Esophagus squamous epithelium (tissue), 5 donors: Measurements from ENCODE around the gene LMNA. TPM values are rescaled to one million over a fixed set of nuclear protein-coding genes. Genes with fewer than 3 reads are reported as not detected.
A peak's percentile ranks its signal among the peaks of the same experiment; 100 is the strongest.
"Not testable (repeated sequence)": the region's sequence is repeated elsewhere in the genome, so short reads cannot be mapped to it uniquely, and the experiment has no call there.

ENCODE experiments used
- DNase-seq: peaks from one replicate; lab custom pipeline; 2025; lab: John Stamatoyannopoulos, UW
- H3K27ac ChIP-seq, 4 donors: fragments of 200-600 bp; sonication (generic); one replicate each; pipeline ENCODE4 v1.5.1; 2016 to 2019; ENCODE audit warnings: mild to moderate bottlenecking in 1 of 4
- H3K27me3 ChIP-seq, 4 donors: fragments of 200-600 bp; sonication (generic); 1 replicate in 3 of 4; 2 replicates in 1 of 4; pipeline versions ENCODE4 v1.5.1 to v1.6.0; 2017 to 2021; ENCODE audit warnings: antibody characterized with exemption in 1 of 4
- H3K36me3 ChIP-seq, 3 donors: fragments of 200-600 bp; sonication (generic); one replicate each; pipeline ENCODE4 v1.5.1; 2016 to 2019
- H3K4me1 ChIP-seq, 3 donors: fragments of 200-600 bp; sonication (generic); one replicate each; pipeline ENCODE4 v1.5.1; 2017 to 2019
- H3K4me3 ChIP-seq, 4 donors: fragments of 200-600 bp; sonication (generic); 1 replicate in 3 of 4; 2 replicates in 1 of 4; pipeline ENCODE4 v1.5.1; 2016 to 2019; ENCODE audit warnings: mild to moderate bottlenecking in 2 of 4, moderate library complexity in 1 of 4
- H3K9me3 ChIP-seq, 3 donors: fragments of 200-600 bp; sonication (generic); one replicate each; pipeline ENCODE4 v1.5.1; 2016 to 2019
- CTCF ChIP-seq, 6 experiments: fragments of 450-650 bp in 4 of 6; fragments of 200-600 bp in 2 of 6; sonication (generic) in 2 of 6; IDR thresholded peaks; one replicate each; pipeline ENCODE4 v1.5.1; 2016 to 2019; ENCODE audit warnings: antibody characterized with exemption in 6 of 6, mild to moderate bottlenecking in 4 of 6, moderate library complexity in 4 of 6
- POLR2A ChIP-seq, 4 donors: fragments of 450-650 bp; IDR thresholded peaks; one replicate each; pipeline ENCODE4 v1.6.1; 2017; ENCODE audit warnings: antibody characterized with exemption in 4 of 4, mild to moderate bottlenecking in 4 of 4, moderate library complexity in 3 of 4
- WGBS, 2 donors: methylation state at CpG; one replicate each; pipeline ENCODE4 v1.1.5; 2018; 5-methylcytosine and 5-hydroxymethylcytosine counted together
- intact Hi-C: fragments of 100-400 bp; cut with DNase I; formaldehyde crosslinking; loops from one replicate; pipeline ENCODE4 v1.15.0; 2022
- total RNA-seq, 4 donors: library from RNA; depleted of rRNA; stranded (reverse); fragments of >200 nt; gene quantifications; one replicate each; pipeline ENCODE4 v1.1.0, GENCODE V29; 2016
- donor health status: DM: yes; HTN: yes; CAD: no.

LMNA gene
- total RNA-seq, 4 donors from 2014 or later: 322 to 480 (median 403) TPM

- H3K4me3 ChIP-seq: peak overlapping the region in 3 of 4 donors; percentile 40 to 65 (median 42)
- 18 to 23% methylated on average over 6 to 8 of the region's 17 CpGs for WGBS, 2 donors
Observed at GRCh38 chr1:156124557-156125483, 10.3 kb downstream of the LMNA start.

GRCh38 chr1:156125544-156125943 lies 11.0 kb downstream of the LMNA start:
- Histone ChIP-seq H3K36me3 (peaks cover under 1 to 17% (median 3%) of the 10 kb centered on the region in 3 donors), H3K4me3 (peak overlapping the region in 3 of 4 donors; percentile 19 to 65 (median 42)), H3K27ac (peak overlapping the region; percentile 97 to 99 (median 99)), H3K4me1 (peaks cover 94 to 100% (median 98%) of the 10 kb centered on the region in 3 donors)
- H3K9me3 ChIP-seq, H3K27me3 ChIP-seq, intact Hi-C loops, DNase-seq: not testable (repeated sequence)
- WGBS, 2 donors: 31 to 48% methylated on average over 7 to 9 of the region's 10 CpGs

More at GRCh38 chr1:156124557-156125483, 10.3 kb downstream of the LMNA start:
- Histone ChIP-seq H3K4me1 (peaks cover 94 to 100% (median 98%) of the 10 kb centered on the region in 3 donors), H3K9me3 (no peaks in the 10 kb centered on the region), H3K27ac (peak overlapping the region; percentile 97 to 99 (median 99)), H3K27me3 (no peaks in the 10 kb centered on the region), H3K36me3 (peaks cover 0 to 15% (median 0%) of the 10 kb centered on the region in 3 donors)
- DNase-seq: no peak
- TF ChIP-seq CTCF (IDR thresholded peaks at IDR 0.05) (no peak), POLR2A (IDR thresholded peaks at IDR 0.05) (peak in 2 of 4 donors; percentile 38 to 57)
- intact Hi-C loops: no loop called here

GRCh38 chr1:156126043-156126629 lies 11.6 kb downstream of the LMNA start:
- TF ChIP-seq CTCF (IDR thresholded peaks at IDR 0.05): peak in 3 of 6 experiments; percentile 15 to 47 (median 22)
- no peak for TF ChIP-seq POLR2A (IDR thresholded peaks at IDR 0.05)
- H3K4me1 ChIP-seq: peaks cover 91 to 100% (median 95%) of the 10 kb centered on the region in 3 donors
- intact Hi-C loops: no loop called here
- peaks cover 7 to 21% (median 9%) of the 10 kb centered on the region in 3 donors for H3K36me3 ChIP-seq
- WGBS, 2 donors: 7 to 9% methylated on average over 10 to 11 of the region's 11 CpGs
- H3K9me3 ChIP-seq: no peaks in the 10 kb centered on the region
- peak; percentile 42 for DNase-seq
- H3K27ac ChIP-seq: peak overlapping the region; percentile 97 to 99 (median 99)
- no peaks in the 10 kb centered on the region for H3K27me3 ChIP-seq
- H3K4me3 ChIP-seq: peak overlapping the region in 3 of 4 donors; percentile 13 to 51 (median 19)

DNA sequence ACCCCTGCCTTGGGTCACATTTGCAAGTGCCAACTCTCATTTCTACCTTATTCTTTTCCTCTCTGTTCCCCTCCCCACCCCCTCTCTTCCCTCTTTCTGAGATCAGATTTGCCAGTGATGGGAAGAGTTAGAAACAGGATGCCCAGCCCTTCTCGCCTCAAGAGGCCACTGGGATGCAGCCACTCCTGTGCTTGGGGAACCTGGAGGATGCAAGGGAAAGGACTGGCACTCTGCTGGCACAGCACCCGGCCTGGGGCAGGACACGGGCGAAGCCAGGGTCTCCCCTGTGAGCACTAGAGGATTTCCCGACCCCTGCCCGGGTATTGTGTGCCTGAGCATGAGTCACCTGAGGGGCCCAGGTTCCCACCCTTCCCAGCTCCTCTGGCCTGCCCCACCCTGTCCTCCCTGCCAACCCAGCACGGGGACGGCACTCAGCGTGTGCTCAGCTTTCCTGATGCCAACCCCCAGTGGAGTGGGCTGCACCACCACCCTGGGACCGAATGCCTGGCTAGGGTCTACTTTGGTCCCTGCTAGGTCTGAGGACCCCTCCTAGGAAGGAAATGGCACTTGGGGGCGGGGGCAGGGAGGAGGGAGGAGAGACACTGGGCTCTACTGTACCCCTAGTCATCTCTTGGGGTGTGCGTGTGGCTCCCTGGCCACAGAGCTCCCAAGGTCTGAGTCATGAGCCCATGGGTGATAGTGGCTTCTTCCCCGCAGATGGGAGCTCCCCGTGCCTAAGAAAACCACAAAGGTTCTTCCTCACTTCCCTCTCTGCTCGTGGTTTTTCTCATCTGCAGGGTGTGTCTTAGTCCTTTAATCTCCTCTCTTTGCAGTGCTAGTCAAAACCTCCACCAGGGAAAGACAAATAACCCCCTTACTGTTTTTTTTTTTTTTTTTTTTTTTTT lies 12.4 kb downstream of the LMNA start:
- no peak for DNase-seq
- Histone ChIP-seq H3K36me3 (peaks cover 14 to 23% (median 17%) of the 10 kb centered on the region in 3 donors), H3K27ac (peak overlapping the region; percentile 97 to 99 (median 99)), H3K9me3 (no peaks in the 10 kb centered on the region), H3K27me3 (no peaks in the 10 kb centered on the region), H3K4me3 (peak overlapping the region in 3 of 4 donors; percentile 13 to 51 (median 19)), H3K4me1 (peaks cover 83 to 94% (median 87%) of the 10 kb centered on the region in 3 donors)
- intact Hi-C loops: no loop called here
- no peak for TF ChIP-seq POLR2A (IDR thresholded peaks at IDR 0.05)
- TF ChIP-seq CTCF (IDR thresholded peaks at IDR 0.05): peak in 2 of 6 experiments; percentile 18 to 20
- 3 to 4% methylated on average over 4 to 8 of the region's 15 CpGs for WGBS, 2 donors

DNA sequence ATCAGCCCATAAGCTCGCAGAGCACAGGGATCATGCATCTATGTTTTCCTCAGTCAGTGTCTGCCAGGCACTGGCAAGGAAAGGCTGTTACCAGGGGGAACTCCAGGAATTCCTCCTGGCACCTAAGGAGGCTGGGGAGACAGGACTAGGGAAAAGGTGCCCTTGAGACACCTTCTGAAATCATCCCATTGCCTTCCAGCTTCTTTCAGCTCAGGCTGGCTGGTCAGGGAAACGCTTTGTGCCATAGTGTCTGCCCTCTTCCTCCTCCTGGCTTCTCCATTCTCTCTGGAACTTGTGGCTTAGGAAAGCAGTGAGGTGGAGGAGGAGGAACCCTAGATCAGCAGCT lies 13.8 kb downstream of the LMNA start:
- Histone ChIP-seq H3K4me1 (peaks cover 70 to 80% (median 73%) of the 10 kb centered on the region in 3 donors), H3K27me3 (no peaks in the 10 kb centered on the region), H3K9me3 (no peaks in the 10 kb centered on the region), H3K36me3 (peaks cover 22 to 37% (median 23%) of the 10 kb centered on the region in 3 donors), H3K27ac (peak overlapping the region; percentile 97 to 99 (median 98)), H3K4me3 (peak overlapping the region in 3 of 4 donors; percentile 16 to 46 (median 17))
- WGBS, 2 donors: 8 to 20% methylated on average over 1 of the region's 2 CpGs
- no peak for DNase-seq
- intact Hi-C loops: loop anchor here (2.0 kb wide), 1 partner anchor 31 kb away; no protein-coding TSS in a partner anchor
- TF ChIP-seq POLR2A (IDR thresholded peaks at IDR 0.05): no peak
- no peak for TF ChIP-seq CTCF (IDR thresholded peaks at IDR 0.05)
